ENCODE results near the gene UNC5C. TPM values are rescaled to one million over a fixed set of nuclear protein-coding genes. Genes with fewer than 3 reads are reported as not detected.

Gene UNC5C
- total and polyA plus RNA-seq, 2 experiments from 2014 or later = 3.5 to 16.0 TPM

GRCh38 chr4:95445251-95445650, 103.5 kb downstream of the UNC5C start:
- TF ChIP-seq EZH2phosphoT487 (IDR thresholded peaks at IDR 0.05; ENCODE audit: low read depth, severe bottlenecking, unreplicated experiment) (no peak), CTCF (IDR thresholded peaks at IDR 0.05; ENCODE audit: poor library complexity) (no peak), EZH2 (IDR thresholded peaks at IDR 0.05; ENCODE audit: borderline replicate concordance) (no peak)
- Histone ChIP-seq H3K9me3 (ENCODE audit: low read depth) (no peaks in the 10 kb centered on the region), H3K36me3 (replicated peaks; ENCODE audit: insufficient read depth, low read depth) (no peaks in the 10 kb centered on the region), H3K4me2 (no peak overlapping the region), H3K27me3 (no peaks in the 10 kb centered on the region), H2AFZ (no peak overlapping the region), H3K4me3 (no peak overlapping the region), H3K9me2 (replicated peaks; ENCODE audit: insufficient read depth) (no peaks in the 10 kb centered on the region), H3K79me2 (no peaks in the 10 kb centered on the region), H3K27ac (no peak overlapping the region), H4K20me1 (ENCODE audit: insufficient read depth, poor library complexity, severe bottlenecking) (no peaks in the 10 kb centered on the region), H3K4me1 (ENCODE audit: insufficient read depth) (no peaks in the 10 kb centered on the region)
- no peak for DNase-seq (ENCODE audit: low spot score)
- WGBS (ENCODE audit: low lambda C conversion rate, missing lambda C conversion rate) = 86% methylated on average over 5 of the region's 5 CpGs

- Histone ChIP-seq H3K27me3 (no peaks in the 10 kb centered on the region), H3K27ac (no peak overlapping the region), H2AFZ (no peak overlapping the region), H3K4me2 (no peak overlapping the region), H3K4me1 (ENCODE audit: insufficient read depth) (no peaks in the 10 kb centered on the region), H3K36me3 (replicated peaks; ENCODE audit: insufficient read depth, low read depth) (no peaks in the 10 kb centered on the region), H3K4me3 (no peak overlapping the region), H3K9me3 (ENCODE audit: low read depth) (no peaks in the 10 kb centered on the region), H3K9me2 (replicated peaks; ENCODE audit: insufficient read depth) (no peaks in the 10 kb centered on the region), H4K20me1 (ENCODE audit: insufficient read depth, poor library complexity, severe bottlenecking) (no peaks in the 10 kb centered on the region), H3K79me2 (no peaks in the 10 kb centered on the region)
- DNase-seq (ENCODE audit: low spot score) = no peak
- WGBS (ENCODE audit: low lambda C conversion rate, missing lambda C conversion rate) = 97% methylated on average over 5 of the region's 5 CpGs
- TF ChIP-seq EZH2phosphoT487 (IDR thresholded peaks at IDR 0.05; ENCODE audit: low read depth, severe bottlenecking, unreplicated experiment) (no peak), EZH2 (IDR thresholded peaks at IDR 0.05; ENCODE audit: borderline replicate concordance) (no peak), CTCF (IDR thresholded peaks at IDR 0.05; ENCODE audit: poor library complexity) (no peak)
These were observed 104.0 kb downstream of the UNC5C start for GRCh38 chr4:95444812-95445211.

GRCh38 chr4:95439896-95440295, 108.9 kb downstream of the UNC5C start:
- DNase-seq (ENCODE audit: low spot score) = no peak
- Histone ChIP-seq H3K9me2 (replicated peaks; ENCODE audit: insufficient read depth) (no peaks in the 10 kb centered on the region), H2AFZ (no peak overlapping the region), H3K4me3 (no peak overlapping the region), H3K4me1 (ENCODE audit: insufficient read depth) (no peaks in the 10 kb centered on the region), H3K27me3 (no peaks in the 10 kb centered on the region), H3K27ac (peak overlapping the region; percentile 15), H3K9me3 (ENCODE audit: low read depth) (no peaks in the 10 kb centered on the region), H3K36me3 (replicated peaks; ENCODE audit: insufficient read depth, low read depth) (no peaks in the 10 kb centered on the region), H4K20me1 (ENCODE audit: insufficient read depth, poor library complexity, severe bottlenecking) (no peaks in the 10 kb centered on the region), H3K79me2 (no peaks in the 10 kb centered on the region), H3K4me2 (no peak overlapping the region)
- WGBS (ENCODE audit: low lambda C conversion rate, missing lambda C conversion rate) = 52% methylated on average over 4 of the region's 4 CpGs
- TF ChIP-seq EZH2 (IDR thresholded peaks at IDR 0.05; ENCODE audit: borderline replicate concordance) = no peak

- no peaks in the 10 kb centered on the region for H3K36me3 ChIP-seq (replicated peaks; ENCODE audit: insufficient read depth, low read depth)
- no peak overlapping the region for H3K4me3 ChIP-seq
- no peak for TF ChIP-seq EZH2phosphoT487 (IDR thresholded peaks at IDR 0.05; ENCODE audit: low read depth, severe bottlenecking, unreplicated experiment)
- no peak for TF ChIP-seq EZH2 (IDR thresholded peaks at IDR 0.05; ENCODE audit: borderline replicate concordance)
- TF ChIP-seq CTCF (IDR thresholded peaks at IDR 0.05; ENCODE audit: poor library complexity) = no peak
- no peaks in the 10 kb centered on the region for H3K27me3 ChIP-seq
- no peak overlapping the region for H2AFZ ChIP-seq
- H3K9me2 ChIP-seq (replicated peaks; ENCODE audit: insufficient read depth) = no peaks in the 10 kb centered on the region
- no peaks in the 10 kb centered on the region for H3K79me2 ChIP-seq
- H4K20me1 ChIP-seq (ENCODE audit: insufficient read depth, poor library complexity, severe bottlenecking) = no peaks in the 10 kb centered on the region
- no peak overlapping the region for H3K27ac ChIP-seq
- no peak for DNase-seq (ENCODE audit: low spot score)
- WGBS (ENCODE audit: low lambda C conversion rate, missing lambda C conversion rate) = 37% methylated on average over 2 of the region's 2 CpGs
- H3K4me2 ChIP-seq = no peak overlapping the region
- H3K9me3 ChIP-seq (ENCODE audit: low read depth) = no peaks in the 10 kb centered on the region
- no peaks in the 10 kb centered on the region for H3K4me1 ChIP-seq (ENCODE audit: insufficient read depth)
These were observed 109.7 kb downstream of the UNC5C start for GRCh38 chr4:95439071-95439470.

Data from hepatocyte (in vitro differentiated cells).